ENCODE data around the gene CEBPG.

DNA sequence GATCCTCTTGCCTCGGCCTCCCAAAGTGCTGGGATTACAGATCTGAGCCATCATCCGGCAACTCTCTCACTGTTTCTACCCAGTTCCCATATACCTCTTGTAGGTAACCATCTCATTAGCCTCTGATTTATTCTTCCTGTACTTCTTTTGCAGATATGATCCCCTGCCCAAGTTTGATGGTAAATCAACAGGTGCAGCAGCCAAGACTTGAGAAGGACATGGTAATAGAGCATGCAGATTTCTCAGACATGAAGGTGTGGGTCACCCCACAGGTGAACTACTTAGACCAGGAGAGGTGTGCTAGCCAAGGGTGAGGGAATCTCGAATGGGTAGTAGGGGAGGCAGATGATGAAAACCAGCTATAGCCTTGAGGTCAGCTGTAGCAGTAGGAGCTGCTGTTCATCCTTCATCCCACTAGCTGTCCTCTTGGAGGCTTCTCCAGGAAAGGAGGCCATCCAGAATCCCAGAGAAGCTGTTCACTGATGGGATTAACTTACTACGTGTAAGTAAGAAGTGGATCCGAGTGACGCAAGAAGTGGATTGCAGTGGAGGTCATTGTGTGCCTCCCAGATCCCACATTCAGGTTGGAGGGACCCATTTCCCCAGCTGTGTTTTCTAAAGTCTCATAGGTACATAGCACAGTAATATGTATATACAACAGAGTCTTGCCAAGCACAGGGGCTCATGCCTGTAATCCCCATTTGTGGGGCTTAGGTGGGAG, 10.8 kb upstream of the CEBPG start:
- TF ChIP-seq, protein P1, sequence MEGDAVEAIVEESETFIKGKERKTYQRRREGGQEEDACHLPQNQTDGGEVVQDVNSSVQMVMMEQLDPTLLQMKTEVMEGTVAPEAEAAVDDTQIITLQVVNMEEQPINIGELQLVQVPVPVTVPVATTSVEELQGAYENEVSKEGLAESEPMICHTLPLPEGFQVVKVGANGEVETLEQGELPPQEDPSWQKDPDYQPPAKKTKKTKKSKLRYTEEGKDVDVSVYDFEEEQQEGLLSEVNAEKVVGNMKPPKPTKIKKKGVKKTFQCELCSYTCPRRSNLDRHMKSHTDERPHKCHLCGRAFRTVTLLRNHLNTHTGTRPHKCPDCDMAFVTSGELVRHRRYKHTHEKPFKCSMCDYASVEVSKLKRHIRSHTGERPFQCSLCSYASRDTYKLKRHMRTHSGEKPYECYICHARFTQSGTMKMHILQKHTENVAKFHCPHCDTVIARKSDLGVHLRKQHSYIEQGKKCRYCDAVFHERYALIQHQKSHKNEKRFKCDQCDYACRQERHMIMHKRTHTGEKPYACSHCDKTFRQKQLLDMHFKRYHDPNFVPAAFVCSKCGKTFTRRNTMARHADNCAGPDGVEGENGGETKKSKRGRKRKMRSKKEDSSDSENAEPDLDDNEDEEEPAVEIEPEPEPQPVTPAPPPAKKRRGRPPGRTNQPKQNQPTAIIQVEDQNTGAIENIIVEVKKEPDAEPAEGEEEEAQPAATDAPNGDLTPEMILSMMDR (IDR thresholded peaks at IDR 0.05; ENCODE audit: insufficient read depth, low read length), result no peak
- TF ChIP-seq POLR2AphosphoS5 (IDR thresholded peaks at IDR 0.05; ENCODE audit: low read depth), result no peak
